Measurements from ENCODE around the gene GMPPA.

The GMPPA gene

DNA sequence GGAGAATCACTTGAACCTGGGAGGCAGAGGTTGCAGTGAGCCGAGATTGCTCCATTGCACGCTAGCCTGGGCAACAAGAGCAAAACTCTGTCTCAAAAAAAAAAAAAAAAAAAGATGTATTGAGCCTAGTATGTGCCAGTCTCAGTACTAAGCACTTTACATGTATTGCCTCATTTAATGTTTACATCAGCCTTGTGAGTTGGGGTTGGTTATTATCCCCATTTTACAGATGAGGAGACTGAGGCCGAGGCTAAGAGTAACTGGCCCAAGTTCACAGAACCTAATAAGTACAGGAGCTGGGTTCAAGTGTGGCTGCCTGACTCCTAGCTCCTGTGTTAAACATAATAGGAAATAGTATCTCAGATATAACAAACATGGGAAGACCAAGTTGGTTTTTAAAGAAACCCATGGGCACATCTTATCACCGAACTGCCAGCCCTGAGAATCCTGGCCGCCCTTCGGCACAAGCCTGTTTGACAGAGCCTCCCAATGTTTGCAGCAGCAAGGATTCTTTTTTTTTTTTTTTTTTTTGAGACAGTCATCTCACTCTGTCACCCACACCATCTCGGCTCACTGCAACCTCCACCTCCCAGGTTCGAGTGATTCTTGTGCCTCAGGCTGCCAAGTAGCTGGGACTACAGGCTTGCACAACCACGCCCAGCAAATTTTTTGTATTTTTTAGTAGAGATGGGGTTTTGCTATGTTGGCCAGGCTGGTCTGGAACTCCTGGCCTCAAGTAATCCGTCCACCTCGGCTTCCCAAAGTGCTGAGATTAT lies 24.2 kb upstream of the GMPPA start:
- no peak for DNase-seq (ENCODE audit: low read depth, low spot score)
- in situ Hi-C loops (cut with HindIII; ENCODE audit: low sequenced_read_pairs), result no loop called here
- no peak overlapping the region for H3K4me3 ChIP-seq (ENCODE audit: low read depth, low read length)
- TF ChIP-seq, protein P1, sequence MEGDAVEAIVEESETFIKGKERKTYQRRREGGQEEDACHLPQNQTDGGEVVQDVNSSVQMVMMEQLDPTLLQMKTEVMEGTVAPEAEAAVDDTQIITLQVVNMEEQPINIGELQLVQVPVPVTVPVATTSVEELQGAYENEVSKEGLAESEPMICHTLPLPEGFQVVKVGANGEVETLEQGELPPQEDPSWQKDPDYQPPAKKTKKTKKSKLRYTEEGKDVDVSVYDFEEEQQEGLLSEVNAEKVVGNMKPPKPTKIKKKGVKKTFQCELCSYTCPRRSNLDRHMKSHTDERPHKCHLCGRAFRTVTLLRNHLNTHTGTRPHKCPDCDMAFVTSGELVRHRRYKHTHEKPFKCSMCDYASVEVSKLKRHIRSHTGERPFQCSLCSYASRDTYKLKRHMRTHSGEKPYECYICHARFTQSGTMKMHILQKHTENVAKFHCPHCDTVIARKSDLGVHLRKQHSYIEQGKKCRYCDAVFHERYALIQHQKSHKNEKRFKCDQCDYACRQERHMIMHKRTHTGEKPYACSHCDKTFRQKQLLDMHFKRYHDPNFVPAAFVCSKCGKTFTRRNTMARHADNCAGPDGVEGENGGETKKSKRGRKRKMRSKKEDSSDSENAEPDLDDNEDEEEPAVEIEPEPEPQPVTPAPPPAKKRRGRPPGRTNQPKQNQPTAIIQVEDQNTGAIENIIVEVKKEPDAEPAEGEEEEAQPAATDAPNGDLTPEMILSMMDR (IDR thresholded peaks at IDR 0.05; ENCODE audit: low read depth, low read length), result no peak

DNA sequence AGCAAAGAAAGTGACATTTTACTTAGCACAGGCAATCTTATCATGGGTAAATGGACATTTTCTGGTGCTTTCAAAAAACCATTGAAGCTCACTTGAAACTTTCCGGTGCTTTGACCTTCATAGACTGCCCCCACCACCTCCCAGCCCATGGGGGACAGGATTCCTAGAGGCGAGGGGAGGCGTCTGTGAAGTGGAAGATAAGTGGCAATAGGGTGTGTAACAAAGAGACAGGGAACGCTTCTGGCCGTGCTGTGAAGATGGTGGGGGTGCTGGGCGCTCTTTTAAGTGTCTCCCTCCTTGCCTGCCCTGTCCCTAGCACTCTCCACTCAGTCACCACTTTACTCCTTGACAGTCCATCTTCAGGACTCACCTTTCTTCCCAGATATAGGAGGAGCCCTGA lies 23.4 kb upstream of the GMPPA start:
- in situ Hi-C loops (cut with HindIII; ENCODE audit: low sequenced_read_pairs), result no loop called here
- DNase-seq (ENCODE audit: low read depth, low spot score), result no peak
- TF ChIP-seq, protein P1 (IDR thresholded peaks at IDR 0.05; ENCODE audit: low read depth, low read length), result no peak
- no peak overlapping the region for H3K4me3 ChIP-seq (ENCODE audit: low read depth, low read length)

DNA sequence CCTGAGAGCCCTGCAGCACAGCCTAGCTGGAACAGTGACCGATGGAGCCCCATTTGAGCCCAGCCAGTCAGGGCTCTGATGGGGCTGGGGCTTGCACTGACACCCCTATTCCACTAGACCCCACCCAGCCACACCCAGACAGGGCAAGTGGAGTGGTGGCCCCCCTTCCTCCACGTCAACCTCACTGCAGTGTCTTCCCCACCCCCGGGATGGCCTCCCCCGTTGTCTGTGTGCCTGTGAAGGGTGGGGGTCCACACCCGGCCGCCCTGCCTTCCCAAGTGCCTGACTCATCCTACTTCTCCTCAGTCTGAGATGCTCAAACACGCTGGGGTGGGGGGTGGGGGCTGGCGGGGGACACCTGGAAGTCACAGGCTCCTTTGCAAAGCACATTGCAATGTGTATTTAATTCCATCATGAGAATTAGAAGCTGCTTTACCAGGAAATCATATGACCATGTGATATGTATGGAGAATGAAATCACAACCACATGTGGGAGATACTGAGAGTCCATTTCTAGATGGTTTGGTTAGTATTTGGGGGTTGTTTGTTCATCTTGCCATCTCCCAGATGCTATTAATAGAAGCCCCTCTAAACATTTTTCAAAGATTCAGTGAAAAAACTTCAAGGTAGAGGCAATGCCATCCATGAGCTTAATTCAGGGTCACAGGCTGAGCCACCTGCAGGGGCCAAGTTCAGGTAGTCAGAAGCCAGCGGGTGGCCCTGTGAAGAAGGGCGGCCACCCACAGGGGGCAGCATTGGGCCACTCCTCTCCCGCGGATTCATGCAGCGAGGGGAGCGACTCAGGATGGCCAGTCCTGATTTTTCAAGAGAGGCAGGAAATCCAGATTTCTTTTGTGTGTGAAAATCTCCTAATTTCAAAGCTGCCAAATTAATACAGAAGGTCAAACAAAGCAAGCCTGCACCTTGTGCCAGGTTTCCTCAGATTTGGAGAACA lies 22.7 kb upstream of the GMPPA start:
- TF ChIP-seq, protein P1 (IDR thresholded peaks at IDR 0.05; ENCODE audit: low read depth, low read length), result peak; percentile 91
- peak; percentile 51 for DNase-seq (ENCODE audit: low read depth, low spot score)
- H3K4me3 ChIP-seq (ENCODE audit: low read depth, low read length), result no peak overlapping the region
- in situ Hi-C loops (cut with HindIII; ENCODE audit: low sequenced_read_pairs), result no loop called here

DNA sequence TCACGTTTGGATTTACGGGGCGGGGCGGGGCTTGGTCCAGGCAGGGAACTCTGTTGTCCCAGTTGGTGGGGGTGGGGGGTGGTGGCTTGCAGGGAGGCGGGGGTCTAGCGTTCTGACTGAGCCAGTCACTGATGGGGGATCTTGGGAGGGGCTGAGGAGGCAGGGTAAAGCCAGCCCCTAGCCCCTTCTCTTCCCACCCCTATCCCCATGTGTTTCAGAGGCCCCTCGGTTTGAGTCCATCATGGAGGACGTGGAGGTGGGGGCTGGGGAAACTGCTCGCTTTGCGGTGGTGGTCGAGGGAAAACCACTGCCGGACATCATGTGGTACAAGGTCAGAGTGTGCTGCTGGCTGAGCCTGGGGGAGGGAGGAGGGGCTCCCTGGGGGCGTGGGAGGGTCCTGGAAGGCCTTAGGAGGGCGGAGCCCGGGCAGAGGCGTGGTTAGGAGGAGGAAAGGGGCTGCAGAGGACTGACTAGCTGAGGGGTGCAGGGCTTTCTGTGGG lies 22.0 kb upstream of the GMPPA start:
- H3K4me3 ChIP-seq (ENCODE audit: low read depth, low read length), result no peak overlapping the region
- no peak for DNase-seq (ENCODE audit: low read depth, low spot score)
- TF ChIP-seq, protein P1 (IDR thresholded peaks at IDR 0.05; ENCODE audit: low read depth, low read length), result no peak
- in situ Hi-C loops (cut with HindIII; ENCODE audit: low sequenced_read_pairs), result no loop called here

DNA sequence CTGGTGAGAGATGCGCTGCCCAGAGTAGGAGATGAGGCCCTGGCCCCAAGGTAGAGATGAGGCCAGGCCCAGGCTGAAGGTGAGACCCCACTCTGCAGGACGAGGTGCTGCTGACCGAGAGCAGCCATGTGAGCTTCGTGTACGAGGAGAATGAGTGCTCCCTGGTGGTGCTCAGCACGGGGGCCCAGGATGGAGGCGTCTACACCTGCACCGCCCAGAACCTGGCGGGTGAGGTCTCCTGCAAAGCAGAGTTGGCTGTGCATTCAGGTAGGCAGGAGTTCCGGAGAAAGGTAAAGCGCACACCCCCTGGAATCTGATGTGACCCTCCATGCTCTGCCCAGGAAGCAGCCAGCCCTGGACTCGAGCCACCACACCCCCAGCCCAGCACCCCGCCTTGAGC lies 21.5 kb upstream of the GMPPA start:
- in situ Hi-C loops (cut with HindIII; ENCODE audit: low sequenced_read_pairs), result no loop called here
- no peak overlapping the region for H3K4me3 ChIP-seq (ENCODE audit: low read depth, low read length)
- no peak for DNase-seq (ENCODE audit: low read depth, low spot score)
- TF ChIP-seq, protein P1 (IDR thresholded peaks at IDR 0.05; ENCODE audit: low read depth, low read length), result no peak

DNA sequence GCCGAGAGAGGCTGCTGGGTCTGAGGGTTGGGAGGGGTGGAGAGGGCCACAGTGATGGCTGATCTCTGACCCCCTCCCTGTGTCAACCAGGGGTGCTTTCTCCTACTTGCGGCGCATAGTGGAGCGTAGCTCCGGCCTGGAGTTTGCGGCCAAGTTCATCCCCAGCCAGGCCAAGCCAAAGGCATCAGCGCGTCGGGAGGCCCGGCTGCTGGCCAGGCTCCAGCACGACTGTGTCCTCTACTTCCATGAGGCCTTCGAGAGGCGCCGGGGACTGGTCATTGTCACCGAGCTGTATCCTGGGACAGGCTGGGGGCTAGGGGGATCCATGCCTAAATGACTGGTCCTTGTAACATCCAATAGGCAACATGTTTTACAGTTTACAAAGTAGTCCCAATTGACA lies 20.9 kb upstream of the GMPPA start:
- TF ChIP-seq, protein P1 (IDR thresholded peaks at IDR 0.05; ENCODE audit: low read depth, low read length), result no peak
- in situ Hi-C loops (cut with HindIII; ENCODE audit: low sequenced_read_pairs), result no loop called here

More for the DNA sequence above, 20.9 kb upstream of the GMPPA start:
- DNase-seq (ENCODE audit: low read depth, low spot score), result no peak
- no peak overlapping the region for H3K4me3 ChIP-seq (ENCODE audit: low read depth, low read length)
